Lower leg skin (tissue), 3 donors: Measurements from ENCODE around the gene RGS9.

Experiments
- POLR2A ChIP-seq, 2 donors: fragments of 450-650 bp; IDR thresholded peaks; one replicate each; pipeline ENCODE4 v1.6.1; 2016 to 2017; ENCODE audit warnings: antibody characterized with exemption in 2 of 2, mild to moderate bottlenecking in 1 of 2, moderate library complexity in 1 of 2
- TF ChIP-seq, protein P1 (sequence below), 3 donors: fragments of 450-650 bp; IDR thresholded peaks; one replicate each; pipeline ENCODE4 v1.5.1; 2016; ENCODE audit warnings: antibody characterized with exemption in 3 of 3, mild to moderate bottlenecking in 3 of 3, moderate library complexity in 2 of 3

- TF ChIP-seq, protein P1, sequence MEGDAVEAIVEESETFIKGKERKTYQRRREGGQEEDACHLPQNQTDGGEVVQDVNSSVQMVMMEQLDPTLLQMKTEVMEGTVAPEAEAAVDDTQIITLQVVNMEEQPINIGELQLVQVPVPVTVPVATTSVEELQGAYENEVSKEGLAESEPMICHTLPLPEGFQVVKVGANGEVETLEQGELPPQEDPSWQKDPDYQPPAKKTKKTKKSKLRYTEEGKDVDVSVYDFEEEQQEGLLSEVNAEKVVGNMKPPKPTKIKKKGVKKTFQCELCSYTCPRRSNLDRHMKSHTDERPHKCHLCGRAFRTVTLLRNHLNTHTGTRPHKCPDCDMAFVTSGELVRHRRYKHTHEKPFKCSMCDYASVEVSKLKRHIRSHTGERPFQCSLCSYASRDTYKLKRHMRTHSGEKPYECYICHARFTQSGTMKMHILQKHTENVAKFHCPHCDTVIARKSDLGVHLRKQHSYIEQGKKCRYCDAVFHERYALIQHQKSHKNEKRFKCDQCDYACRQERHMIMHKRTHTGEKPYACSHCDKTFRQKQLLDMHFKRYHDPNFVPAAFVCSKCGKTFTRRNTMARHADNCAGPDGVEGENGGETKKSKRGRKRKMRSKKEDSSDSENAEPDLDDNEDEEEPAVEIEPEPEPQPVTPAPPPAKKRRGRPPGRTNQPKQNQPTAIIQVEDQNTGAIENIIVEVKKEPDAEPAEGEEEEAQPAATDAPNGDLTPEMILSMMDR (IDR thresholded peaks at IDR 0.05): no peak
- TF ChIP-seq POLR2A (IDR thresholded peaks at IDR 0.05): no peak
Measured at GRCh38 chr17:65095465-65095864, 41.7 kb upstream of the RGS9 start.
